Cortex of kidney (tissue), 1 donor: ENCODE measurements around the gene GLCE.
"Not testable (repeated sequence)": the region's sequence is repeated elsewhere in the genome, so short reads cannot be mapped to it uniquely, and the experiment has no call there.

ENCODE experiments used
- DNase-seq: peaks from one replicate; lab custom pipeline; 2025; lab: John Stamatoyannopoulos, UW

GLCE gene

GRCh38 chr15:69275074-69275670, 114.7 kb downstream of the GLCE start:
- no peak for DNase-seq

GRCh38 chr15:69275933-69276560, 115.6 kb downstream of the GLCE start:
- DNase-seq: no peak

GRCh38 chr15:69277316-69277715, 116.9 kb downstream of the GLCE start:
- DNase-seq: no peak

- DNase-seq: no peak
These were observed 119.2 kb downstream of the GLCE start for GRCh38 chr15:69279636-69280035.

- DNase-seq: no peak
These were observed 120.3 kb downstream of the GLCE start for GRCh38 chr15:69280783-69281182.

GRCh38 chr15:69282104-69282743, 121.8 kb downstream of the GLCE start:
- no peak for DNase-seq

GRCh38 chr15:69285834-69286233, 125.4 kb downstream of the GLCE start:
- no peak for DNase-seq

- no peak for DNase-seq
These were observed 127.6 kb downstream of the GLCE start for GRCh38 chr15:69288011-69288410.

GRCh38 chr15:69288531-69289341, 128.3 kb downstream of the GLCE start:
- no peak for DNase-seq

GRCh38 chr15:69289342-69290146, 129.1 kb downstream of the GLCE start:
- no peak for DNase-seq

- no peak for DNase-seq
These were observed 130.1 kb downstream of the GLCE start for GRCh38 chr15:69290346-69291164.

GRCh38 chr15:69291651-69292050, 131.2 kb downstream of the GLCE start:
- DNase-seq: not testable (repeated sequence)

- DNase-seq: no peak
These were observed 132.5 kb downstream of the GLCE start for GRCh38 chr15:69292826-69293420.

GRCh38 chr15:69293741-69294615, 133.5 kb downstream of the GLCE start:
- DNase-seq: no peak

GRCh38 chr15:69296606-69297005, 136.2 kb downstream of the GLCE start:
- no peak for DNase-seq

GRCh38 chr15:69297642-69298353, 137.4 kb downstream of the GLCE start:
- no peak for DNase-seq

GRCh38 chr15:69298354-69298696, 137.9 kb downstream of the GLCE start:
- no peak for DNase-seq

GRCh38 chr15:69298697-69299441, 138.4 kb downstream of the GLCE start, which contains the start of gene PAQR5:
TSS of gene PAQR5 (plus strand) at chr15:69298912. CDS start at chr15:69360081, 61,169 bp downstream.
- DNase-seq: no peak
